DMS 273 (cell line): Measurements from ENCODE around the gene POLR3K.

Source experiments
- DNase-seq: peaks from one replicate; lab custom pipeline; 2025; ENCODE audit not compliant: unreplicated experiment; lab: John Stamatoyannopoulos, UW

The POLR3K gene

DNA sequence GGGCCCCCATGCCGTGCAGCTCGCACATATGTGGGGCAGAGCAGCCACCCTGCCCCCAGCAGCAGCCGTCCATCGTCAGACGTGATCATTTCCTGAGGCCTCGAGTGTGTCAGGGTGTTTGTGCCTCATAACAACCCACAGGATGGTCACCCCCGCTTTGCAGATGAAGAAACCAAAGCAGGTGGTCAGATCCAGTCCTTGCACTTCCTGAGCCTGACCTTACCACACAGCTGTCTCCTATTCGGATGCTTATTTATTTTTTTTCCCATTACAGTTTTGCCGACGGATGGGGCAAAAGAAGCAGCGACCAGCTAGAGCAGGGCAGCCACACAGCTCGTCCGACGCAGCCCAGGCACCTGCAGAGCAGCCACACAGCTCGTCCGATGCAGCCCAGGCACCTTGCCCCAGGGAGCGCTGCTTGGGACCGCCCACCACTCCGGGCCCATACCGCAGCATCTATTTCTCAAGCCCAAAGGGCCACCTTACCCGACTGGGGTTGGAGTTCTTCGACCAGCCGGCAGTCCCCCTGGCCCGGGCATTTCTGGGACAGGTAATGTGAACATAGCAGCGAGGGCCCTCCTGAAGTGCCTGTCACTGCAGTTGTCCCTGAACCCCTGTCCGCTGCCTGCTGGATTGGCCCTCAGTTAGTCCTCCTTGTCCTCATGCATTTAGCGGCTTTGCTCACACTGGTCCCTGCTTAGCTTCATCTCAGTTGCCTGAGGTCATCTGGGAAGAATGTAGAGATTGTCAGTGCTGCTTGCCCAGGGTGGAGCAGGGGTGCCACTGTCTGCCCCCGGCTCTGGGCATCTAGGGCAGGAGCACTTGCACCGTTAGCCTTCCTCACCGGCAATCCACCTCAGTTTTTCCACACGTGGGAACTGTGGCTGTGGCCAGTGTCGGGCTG is 26.0 kb upstream of the POLR3K start:
- no peak for DNase-seq

DNA sequence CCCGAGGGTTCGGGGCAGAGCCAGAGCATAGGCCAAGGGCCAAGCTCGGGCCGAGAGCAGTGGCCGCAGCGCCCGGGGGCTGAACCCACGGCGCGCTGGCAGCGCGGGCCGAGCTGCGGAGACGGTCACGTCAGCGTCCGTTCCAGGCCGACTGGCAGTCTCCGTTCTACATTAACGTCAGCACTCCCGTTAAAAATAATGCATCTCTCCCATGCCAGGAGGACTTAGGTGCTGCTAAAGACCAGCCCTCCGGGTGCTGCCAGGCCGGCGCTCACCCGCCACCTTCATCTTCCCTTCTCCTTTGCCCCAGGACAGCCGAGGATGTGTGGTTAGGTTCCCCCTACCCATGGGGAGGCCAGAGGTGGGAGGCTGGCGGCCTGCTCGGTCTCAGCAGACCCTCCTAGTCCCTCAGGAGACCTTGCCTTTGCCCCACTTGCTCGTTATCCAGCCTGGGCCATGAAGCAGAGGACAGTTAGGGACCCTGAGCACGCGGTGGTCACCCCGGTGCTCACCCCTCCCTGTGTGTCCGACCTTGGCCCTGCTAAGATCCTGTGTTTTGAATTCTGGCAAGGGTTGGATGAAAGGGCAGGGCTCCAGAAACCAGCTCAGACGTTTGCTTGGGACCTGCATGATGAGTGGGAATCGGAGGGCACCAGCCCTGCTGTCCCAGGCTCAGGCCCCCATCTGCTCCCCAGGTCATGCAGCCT is 25.2 kb upstream of the POLR3K start:
- DNase-seq: peak; percentile 57

GRCh38 chr16:77807-78443 is 24.5 kb upstream of the POLR3K start, which contains the start of gene MPG:
Gene MPG (plus strand): TSS chr16:78225. CDS start chr16:78310, 85 bp downstream.
- DNase-seq: peak; percentile 89

DNA sequence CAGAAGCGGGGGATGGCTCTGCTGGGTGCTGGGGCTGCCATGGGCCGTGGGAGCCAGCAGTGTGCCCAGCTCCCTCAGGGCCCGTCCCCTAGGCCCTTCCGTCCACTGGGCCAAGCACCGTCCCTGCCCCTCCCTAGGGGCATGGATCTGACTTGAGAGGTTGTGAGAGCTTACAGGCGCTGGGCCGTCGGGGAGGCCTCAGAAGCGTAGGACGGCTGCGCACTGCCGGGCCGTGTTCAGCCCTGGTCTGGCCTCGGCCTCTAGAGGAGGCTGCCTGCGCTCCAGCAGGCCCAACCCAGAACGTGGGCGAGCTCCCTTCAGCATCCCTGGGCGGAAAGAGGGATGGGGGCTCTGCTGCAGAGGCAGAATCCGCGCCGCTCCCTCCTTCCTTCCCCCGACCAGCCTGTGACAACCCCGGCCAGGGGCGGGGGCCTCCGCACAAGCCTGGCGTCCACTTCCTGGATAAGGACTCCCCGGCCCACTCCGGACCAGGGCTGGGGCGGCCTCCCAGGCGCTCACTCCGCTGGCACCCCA is 23.9 kb upstream of the POLR3K start:
- peak; percentile 54 for DNase-seq

DNA sequence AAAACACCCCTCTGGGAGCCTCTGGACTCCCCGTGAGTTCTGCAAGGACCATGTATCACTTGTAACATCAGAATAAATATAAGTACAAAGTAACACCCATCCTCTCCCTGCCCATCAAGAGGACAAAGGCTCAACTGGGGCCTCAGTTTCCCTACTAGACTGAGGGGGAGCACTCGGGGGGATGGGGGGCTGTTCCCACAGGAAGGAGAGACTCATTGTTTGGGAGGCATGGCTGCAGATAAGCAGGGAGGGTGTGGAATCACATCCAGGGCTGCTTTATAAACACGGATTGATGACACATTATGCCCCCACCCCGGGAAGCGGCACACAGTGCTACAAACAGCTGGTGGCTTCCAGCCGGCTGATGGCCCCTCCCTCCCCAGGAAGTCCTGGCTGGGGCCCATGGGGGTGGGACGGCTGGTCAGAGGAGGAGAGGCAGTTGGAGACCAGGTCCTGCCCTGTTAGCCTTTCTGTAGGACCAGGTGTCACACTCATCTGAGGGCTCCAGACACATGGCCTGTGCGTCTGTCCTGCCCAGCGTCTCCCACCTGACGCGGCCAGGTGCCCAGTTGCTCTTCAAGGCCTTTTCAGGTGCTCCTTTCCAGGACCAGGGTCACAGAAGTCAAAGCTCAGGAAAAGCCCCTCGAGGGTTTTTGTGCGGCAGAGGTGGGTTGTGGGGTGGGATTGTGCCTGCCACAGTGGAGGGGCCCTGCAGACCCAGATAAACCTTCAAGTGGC is 23.3 kb upstream of the POLR3K start:
- peak; percentile 86 for DNase-seq

DNA sequence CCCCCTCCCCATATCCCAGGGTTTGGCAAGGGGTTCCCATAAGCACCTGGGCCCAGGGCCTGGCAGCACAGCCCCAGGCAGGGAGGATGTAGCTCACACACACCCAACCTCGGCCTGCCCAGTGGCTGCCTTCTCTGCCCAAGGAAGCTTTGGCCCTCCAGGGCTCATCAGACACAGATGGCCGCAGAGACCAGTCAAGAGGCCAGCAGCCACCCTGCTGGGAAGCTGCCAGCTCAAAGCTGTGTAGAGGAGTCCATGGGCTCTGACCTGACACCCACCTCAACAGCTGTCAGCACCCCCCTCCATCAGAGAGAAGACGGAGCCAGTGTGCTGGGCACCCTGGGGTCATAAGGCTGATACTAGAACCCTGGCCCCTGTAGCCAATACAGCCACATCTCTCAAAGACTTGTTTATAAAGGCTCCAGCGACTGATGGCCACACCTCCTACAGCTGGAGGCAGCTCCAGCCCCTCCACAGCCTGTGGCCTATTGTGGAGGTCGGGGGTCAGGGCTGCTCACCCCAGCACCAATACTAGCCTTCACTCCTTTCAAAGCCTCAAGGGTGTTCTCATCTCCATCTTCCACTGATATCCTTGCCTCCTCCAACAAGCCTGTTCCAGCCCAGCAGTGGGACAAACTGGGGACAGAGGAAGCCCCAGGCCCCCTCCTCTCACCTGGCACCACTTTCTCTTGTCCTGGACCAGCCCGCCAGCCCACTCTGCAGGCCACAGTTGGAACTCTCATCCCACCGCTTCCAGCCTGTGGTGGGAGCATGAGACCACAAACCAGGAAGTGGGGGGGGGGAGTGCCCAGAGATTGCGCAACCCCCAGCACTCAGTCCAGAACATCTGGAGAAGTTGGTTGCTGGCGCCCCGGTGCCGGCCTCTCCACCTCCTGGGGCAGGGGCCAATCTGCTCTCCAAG is 22.4 kb upstream of the POLR3K start:
- DNase-seq: peak; percentile 71

DNA sequence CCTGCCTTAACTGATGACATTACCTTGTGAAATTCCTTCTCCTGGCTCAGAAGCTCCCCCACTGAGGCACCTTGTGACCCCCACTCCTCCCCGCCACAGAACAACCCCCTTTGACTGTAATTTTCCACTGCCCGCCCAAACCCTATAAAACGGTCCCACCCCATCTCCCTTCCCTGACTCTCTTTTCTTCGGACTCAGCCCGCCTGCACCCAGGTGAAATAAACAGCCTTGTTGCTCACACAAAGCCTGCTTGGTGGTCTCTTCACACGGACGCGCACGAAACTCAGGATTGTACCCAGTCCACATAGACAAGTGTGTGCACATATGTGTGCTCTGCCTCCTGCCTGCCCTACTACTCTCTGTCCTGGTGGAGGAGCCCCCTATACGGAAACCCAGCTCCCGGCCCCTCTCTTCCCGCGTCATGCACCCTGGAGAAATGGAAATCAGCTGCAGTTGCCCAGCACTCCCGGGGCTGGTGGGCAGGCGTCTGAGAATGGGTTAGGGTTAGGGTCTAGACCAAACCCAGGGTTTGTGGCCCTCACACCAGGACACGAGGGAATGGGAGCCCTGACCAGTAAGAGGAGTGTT is 21.4 kb upstream of the POLR3K start:
- DNase-seq: no peak

DNA sequence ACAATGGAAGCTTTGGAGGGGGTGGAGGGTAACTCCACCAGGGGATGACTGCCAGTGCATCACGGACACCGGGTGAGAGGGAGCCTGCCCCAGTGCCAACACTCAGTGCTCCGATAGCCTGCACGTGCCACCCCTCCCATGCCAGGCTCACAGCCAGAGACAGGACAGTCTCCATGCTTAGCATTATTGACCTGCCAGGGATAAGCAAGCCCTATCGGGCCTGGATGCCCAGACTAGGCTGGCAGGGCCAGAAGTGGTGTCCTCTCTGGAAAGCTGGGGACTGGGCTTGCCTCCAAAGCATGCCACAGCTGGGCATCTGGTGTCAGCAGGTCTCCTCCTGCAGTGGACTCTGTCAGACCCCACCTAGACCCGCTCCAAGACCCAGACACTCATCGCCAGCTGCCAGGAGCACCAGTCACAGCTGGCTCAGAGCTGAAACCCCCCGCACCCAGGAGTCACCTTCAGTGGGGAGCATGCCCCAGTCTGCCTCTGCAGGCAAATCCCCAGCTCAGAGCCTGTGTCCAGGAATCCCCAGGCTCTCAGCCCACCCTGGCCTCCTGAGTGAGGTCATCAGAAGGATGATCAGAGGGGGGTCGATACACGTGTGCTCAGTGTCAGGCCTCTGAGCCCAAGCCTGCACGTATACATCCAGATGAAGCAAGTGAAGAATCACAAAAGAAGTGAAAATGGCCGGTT is 20.8 kb upstream of the POLR3K start:
- no peak for DNase-seq

DNA sequence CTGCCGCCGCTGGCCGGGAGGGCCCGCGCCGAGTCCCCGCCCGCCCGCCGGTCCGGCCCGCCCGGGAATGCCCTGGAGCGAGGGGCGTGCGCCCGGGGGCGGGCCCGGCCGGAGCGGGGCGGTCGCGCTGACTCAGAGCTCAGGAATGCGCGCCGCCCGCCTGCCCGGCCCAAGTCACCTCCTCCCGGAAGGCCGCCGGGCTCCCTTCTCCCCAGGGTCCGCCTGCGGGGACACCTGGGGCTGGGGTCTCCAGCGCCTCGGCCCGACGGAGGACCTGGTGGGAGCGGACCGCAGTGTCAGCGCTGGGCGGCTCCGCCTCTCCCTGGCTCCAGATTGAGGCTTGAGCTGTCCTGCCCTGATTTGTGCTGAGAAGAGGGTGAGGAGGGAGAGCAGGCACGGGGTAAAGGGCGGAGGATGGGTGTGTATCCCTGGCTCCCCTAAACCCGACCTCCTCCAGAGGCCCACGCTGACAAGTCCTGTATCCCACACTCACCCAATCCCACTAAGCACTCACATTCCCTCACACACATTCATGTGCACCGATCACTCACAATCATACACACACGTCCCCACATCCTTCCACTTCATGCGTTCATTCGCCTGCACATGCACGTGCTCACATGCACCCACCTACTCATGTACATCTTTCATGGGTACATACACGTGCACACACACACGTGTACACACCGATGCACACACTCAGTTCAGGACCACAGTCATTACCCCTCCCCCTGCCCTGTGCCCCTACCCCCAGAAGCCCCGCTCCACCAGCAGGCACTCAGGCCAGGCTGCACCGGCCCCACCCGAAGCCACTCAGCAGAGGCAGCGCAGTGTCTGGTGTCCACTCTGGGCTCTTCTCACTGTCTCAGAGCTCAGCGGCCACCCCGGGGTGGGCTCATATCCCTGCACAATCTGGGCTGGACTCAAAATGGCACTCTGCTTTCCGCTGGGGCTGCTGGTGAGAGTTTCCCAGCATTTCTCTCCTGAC is 19.4 kb upstream of the POLR3K start, which contains the start of gene RHBDF1:
RHBDF1 (minus strand) TSS at position 71 of the 988 bp plus-strand sequence. CDS start 7,616 bp downstream, outside the sequence.
- DNase-seq: peak; percentile 66

DNA sequence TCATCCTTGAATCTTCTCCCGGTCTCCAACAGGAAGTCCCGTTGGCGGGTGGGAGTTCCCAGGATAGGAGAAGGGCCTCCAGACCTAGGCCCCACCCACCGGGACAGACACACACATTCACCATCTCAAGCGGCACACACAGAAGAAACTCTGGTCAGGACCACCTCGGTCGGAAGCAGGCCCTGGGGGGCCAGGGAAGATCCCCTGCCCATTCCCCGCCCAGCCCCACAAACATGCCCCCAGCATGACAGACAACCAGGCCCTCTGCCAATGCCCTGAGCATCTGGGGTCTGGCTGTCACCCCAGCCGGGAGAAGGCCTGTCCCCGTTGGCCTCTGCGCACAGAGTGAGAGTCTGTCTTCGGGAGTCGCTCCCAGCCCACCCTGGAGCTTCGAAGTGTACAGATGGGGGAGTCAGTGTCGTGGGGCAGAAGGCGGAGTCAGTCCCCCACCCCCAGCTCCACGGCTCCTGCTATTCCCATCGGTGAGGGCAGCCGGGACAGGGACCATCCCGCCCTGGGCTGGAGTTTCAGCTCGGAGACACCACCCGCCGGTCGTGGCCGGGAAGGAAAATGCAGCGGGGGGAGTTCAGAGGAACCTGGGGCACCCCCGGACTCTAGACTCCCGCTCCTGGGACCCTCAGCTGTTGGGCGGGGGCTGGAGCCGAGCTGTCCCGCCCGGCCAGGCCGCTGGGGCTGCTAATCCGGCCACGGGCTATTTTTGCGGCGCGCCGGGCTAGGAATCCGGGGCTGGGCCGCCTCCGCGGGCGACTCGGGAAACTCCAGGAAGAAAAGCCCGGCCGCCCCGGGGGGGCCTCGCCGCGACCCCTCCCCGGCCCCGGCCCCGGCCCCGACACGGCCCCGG is 18.4 kb upstream of the POLR3K start:
- DNase-seq: peak; percentile 80

- DNase-seq: no peak
Observed at GRCh38 chr16:71210-71539, 17.8 kb upstream of the POLR3K start.

DNA sequence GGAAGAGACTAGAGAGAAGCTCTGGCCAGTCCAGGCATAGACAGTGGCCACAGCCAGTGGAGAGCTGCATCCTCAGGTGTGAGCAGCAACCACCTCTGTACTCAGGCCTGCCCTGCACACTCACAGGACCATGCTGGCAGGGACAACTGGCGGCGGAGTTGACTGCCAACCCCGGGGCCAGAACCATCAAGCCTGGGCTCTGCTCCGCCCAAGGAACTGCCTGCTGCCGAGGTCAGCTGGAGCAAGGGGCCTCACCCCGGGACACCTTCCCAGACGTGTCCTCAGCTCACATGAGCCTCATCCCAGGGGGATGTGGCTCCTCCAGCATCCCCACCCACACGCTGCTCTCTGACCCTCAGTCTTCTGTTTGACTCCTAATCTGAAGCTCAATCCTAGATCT is 15.8 kb upstream of the POLR3K start:
- no peak for DNase-seq

- DNase-seq: no peak
Observed at GRCh38 chr16:67884-68789, 14.7 kb upstream of the POLR3K start.

GRCh38 chr16:67183-67791 is 13.9 kb upstream of the POLR3K start:
- no peak for DNase-seq
